GM13977 (cell line): ENCODE data around the gene KRTAP10-4.
"Not testable (repeated sequence)": the region's sequence is repeated elsewhere in the genome, so short reads cannot be mapped to it uniquely, and the experiment has no call there.

Experiments
- DNase-seq: peaks from one replicate; pipeline ENCODE4 v3.0.0; 2012; ENCODE audit warnings: low spot score
- in situ Hi-C: fragments of 300-500 bp; cut with MboI; formaldehyde crosslinking; loops from one replicate; pipeline ENCODE4 v1.12.0; 2022; ENCODE audit warnings: low sequenced_read_pairs, low pct_unique_long_range_greater_than_20kb, mixed read lengths, inconsistent platforms; ENCODE audit not compliant: unreplicated experiment
- TF ChIP-seq, protein P1 (sequence below): IDR thresholded peaks from 2 replicates; pipeline ENCODE4 v1.5.1; 2012; ENCODE audit warnings: mild to moderate bottlenecking, control low read depth; ENCODE audit not compliant: insufficient read depth; ENCODE audit errors: extremely low read depth, missing control alignments

The KRTAP10-4 gene

DNA sequence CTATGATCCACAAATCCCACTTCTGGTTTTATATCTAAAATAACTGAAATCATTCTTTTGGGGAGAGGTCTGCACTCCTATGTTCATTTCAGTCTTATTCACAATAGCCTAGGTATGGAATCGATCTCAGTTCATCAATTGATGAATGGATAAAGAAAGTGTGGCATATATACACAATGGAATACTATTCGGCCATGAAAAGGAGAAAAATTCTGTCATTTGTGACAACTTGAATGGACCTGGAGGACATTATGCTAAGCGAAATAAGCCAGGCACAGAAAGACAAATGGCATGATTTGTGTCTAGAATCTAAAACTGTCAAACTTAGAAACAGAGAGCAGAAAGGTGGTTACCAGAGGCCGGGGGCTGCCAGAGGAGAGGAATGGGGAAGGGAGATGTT is 33.0 kb downstream of the KRTAP10-4 start:
- in situ Hi-C loops, result no loop called here
- TF ChIP-seq, protein P1, sequence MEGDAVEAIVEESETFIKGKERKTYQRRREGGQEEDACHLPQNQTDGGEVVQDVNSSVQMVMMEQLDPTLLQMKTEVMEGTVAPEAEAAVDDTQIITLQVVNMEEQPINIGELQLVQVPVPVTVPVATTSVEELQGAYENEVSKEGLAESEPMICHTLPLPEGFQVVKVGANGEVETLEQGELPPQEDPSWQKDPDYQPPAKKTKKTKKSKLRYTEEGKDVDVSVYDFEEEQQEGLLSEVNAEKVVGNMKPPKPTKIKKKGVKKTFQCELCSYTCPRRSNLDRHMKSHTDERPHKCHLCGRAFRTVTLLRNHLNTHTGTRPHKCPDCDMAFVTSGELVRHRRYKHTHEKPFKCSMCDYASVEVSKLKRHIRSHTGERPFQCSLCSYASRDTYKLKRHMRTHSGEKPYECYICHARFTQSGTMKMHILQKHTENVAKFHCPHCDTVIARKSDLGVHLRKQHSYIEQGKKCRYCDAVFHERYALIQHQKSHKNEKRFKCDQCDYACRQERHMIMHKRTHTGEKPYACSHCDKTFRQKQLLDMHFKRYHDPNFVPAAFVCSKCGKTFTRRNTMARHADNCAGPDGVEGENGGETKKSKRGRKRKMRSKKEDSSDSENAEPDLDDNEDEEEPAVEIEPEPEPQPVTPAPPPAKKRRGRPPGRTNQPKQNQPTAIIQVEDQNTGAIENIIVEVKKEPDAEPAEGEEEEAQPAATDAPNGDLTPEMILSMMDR, result no peak
- no peak for DNase-seq

DNA sequence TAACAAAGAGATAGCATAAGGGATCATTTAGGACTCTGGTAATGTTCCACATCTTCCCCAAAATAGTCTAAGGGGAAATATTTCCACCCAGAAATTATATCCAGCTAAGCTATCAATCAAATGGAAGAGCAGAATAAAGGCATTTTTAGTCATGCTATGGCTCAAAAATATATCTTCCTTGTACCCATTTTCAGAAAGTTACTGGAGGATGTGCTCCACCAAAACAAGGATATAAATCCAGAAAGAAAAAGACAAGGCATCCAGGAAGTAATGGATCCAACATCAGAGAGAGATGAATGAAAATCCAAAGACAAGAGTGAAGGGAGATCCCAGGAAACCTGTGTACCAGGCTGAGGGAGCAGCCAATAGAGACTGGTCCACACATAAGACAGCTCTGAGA is 35.7 kb downstream of the KRTAP10-4 start:
- TF ChIP-seq, protein P1, result no peak
- in situ Hi-C loops, result no loop called here
- DNase-seq, result no peak

DNA sequence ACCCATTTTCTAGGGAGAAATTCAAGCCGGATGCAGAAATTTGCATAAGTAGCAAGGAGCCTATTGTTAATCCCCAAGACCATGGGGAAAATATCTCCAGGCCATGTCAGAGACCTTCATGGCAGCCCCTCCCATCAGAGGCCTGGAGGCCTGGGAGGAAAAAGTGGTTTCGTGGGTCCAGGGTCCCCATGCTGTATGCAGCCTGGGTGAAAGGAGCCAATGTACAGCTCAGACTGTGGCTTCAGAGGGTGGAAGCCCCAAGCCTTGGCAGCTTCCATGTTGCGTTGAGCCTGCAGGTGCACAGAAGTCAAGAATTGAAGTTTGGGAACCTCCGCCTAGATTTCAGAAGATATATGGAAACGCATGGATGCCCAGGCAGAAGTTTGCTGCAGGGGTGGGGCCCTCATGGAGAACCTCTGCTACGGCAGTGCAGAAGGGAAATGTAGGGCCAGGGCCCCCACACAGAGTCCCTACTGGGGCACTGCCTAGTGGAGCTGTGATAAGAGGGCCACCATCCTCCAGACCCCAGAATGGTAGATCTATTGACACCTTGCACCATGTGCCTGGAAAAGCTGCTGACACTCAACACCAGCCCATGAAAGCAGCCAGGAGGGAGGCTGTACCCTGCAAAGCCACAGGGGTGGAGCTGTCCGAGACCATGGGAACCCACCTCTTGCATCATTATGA is 36.8 kb downstream of the KRTAP10-4 start:
- DNase-seq, in situ Hi-C loops: not testable (repeated sequence)

DNA sequence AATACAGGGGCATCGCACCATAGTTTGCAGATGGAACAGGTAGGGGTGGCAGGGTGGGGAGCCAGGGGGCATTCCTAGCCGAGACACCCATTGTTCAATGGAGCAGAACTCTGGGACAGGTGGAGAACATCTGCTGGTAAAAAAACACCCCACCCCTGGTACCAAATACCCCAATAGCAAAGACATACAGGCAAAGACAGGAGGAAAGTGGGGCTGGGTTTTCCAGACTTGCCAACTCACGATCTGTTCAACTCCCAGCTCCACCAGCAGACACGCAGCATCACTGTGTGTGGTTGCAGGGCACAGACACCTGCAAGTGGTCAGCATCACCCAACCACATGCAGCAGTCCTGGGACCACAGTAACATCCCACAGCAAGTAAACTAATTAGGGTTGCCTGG is 38.0 kb downstream of the KRTAP10-4 start:
- in situ Hi-C loops, result no loop called here
- TF ChIP-seq, protein P1, result no peak
- DNase-seq, result no peak

DNA sequence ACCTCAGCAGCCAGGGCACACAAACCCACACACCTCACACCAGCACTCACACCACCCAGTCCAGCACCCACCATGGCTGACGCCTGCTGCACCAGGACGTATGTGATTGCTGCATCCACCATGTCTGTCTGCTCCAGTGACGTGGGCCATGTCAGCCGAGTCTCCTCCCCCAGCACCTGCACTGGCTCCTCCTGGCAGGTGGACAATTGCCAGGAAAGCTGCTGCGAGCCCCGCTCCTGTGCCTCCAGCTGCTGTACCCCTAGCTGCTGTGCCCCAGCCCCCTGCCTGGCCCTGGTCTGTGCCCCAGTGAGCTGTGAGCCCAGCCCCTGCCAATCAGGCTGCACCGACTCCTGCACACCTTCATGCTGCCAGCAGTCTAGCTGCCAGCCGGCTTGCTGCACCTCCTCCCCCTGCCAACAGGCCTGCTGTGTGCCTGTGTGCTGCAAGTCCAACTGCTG is 38.5 kb downstream of the KRTAP10-4 start, which contains the start of gene KRTAP10-8:
Gene KRTAP10-8, plus strand, starts transcription at position 51 of the 458 bp plus-strand sequence. Its CDS starts 22 bp downstream, at position 73.
- in situ Hi-C loops, result no loop called here
- TF ChIP-seq, protein P1, result no peak
- no peak for DNase-seq

DNA sequence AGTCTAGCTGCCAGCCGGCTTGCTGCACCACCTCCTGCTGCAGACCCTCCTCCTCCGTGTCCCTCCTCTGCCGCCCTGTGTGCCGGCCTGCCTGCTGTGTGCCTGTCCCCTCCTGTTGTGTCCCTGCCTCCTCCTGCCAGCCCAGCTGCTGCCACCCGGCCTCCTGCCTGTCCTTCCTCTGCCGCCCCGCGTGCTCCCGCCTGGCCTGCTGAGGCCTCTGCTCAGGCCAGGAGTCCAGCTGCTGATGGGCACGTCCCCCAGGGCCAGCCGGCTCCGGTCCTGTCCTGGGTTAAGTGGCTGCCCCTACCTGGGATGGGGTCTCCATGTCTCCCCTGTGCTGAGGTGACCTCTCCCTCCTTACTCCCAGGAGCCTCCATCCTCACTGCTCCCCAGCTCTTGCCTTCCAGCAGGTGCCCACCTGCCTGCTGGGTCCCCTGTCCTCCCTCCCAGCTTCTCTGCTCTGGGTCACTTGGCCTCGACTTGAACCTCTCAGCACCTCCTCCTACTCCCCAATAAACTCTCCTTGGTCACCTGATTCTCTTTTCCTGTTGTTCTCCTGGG is 39.2 kb downstream of the KRTAP10-4 start:
- TF ChIP-seq, protein P1, result no peak
- no peak for DNase-seq
- in situ Hi-C loops, result no loop called here

DNA sequence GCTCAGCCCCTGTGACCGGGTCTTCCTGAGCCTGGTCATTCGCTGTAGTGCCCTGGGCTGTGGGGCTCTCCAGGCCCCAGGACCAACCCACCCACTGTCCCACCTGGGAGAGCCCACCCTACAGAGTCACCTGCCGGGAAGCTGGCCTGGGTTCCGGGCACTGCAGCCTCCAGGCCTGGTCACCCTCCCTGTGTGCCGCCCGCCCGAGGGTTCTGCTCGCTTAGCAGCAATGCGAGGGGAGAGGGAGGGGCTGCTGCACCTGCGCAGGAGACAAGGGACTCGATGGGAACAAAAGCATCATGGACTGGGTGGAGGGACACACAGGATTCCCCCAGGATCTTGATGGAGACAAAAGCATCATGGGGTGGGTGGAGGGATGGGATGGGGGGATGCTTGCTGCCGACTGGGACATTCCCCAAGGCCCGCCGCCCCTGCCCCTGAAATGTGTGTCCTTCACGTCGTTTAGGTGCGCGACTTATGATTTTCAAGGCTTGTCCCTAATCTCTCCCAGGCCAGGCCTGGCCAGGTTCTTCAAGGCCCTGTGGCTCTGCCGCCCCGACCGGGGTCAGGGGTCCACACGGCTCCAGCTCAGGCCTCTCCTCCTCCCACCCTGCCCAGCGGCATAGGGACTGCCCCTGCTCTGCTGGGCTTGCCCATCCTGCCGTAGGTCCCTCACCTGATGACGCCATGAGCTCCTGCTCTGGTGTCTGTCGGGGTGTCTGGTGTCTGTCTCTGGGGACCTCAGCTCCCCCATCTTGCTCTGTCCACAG is 40.0 kb downstream of the KRTAP10-4 start:
- in situ Hi-C loops, result no loop called here
- no peak for DNase-seq
- TF ChIP-seq, protein P1, result no peak
